GM21576 (cell line): ENCODE results near the gene HAGHL.
A peak's percentile ranks its signal among the peaks of the same experiment; 100 is the strongest.
"Not testable (repeated sequence)": the region's sequence is repeated elsewhere in the genome, so short reads cannot be mapped to it uniquely, and the experiment has no call there.

ENCODE experiments used
- ATAC-seq: cut with Tn5 transposase; IDR thresholded peaks from one replicate; pipeline ENCODE4 v1.9.1; 2021; ENCODE audit warnings: mild to moderate bottlenecking, moderate library complexity; ENCODE audit not compliant: unreplicated experiment

The HAGHL gene

GRCh38 chr16:732332-732731 lies 5.4 kb downstream of the HAGHL start:
- ATAC-seq, result no peak

GRCh38 chr16:732936-733335 lies 6.0 kb downstream of the HAGHL start:
- ATAC-seq, result no peak

GRCh38 chr16:733382-734207 lies 6.7 kb downstream of the HAGHL start:
- no peak for ATAC-seq

GRCh38 chr16:734208-734980 lies 7.5 kb downstream of the HAGHL start:
- ATAC-seq, result no peak

- ATAC-seq, result no peak
Measured at GRCh38 chr16:734981-735881, 8.3 kb downstream of the HAGHL start.

- no peak for ATAC-seq
Measured at GRCh38 chr16:735982-736453, 9.1 kb downstream of the HAGHL start.

GRCh38 chr16:736936-737481 lies 10.1 kb downstream of the HAGHL start:
- ATAC-seq, result no peak

GRCh38 chr16:739560-740458 lies 12.9 kb downstream of the HAGHL start:
- ATAC-seq, result no peak

GRCh38 chr16:740459-740763 lies 13.5 kb downstream of the HAGHL start:
- ATAC-seq, result no peak

- peak; percentile 63 for ATAC-seq
Measured at GRCh38 chr16:740764-741505, 14.0 kb downstream of the HAGHL start, which contains the start of gene CIAO3. CIAO3 (minus strand) TSS chr16:740997; CDS start chr16:740985, 12 bp downstream.

GRCh38 chr16:741986-742629 lies 15.2 kb downstream of the HAGHL start:
- no peak for ATAC-seq

GRCh38 chr16:742894-743293 lies 16.0 kb downstream of the HAGHL start:
- ATAC-seq, result not testable (repeated sequence)

GRCh38 chr16:743794-744500 lies 17.0 kb downstream of the HAGHL start:
- ATAC-seq, result no peak

- no peak for ATAC-seq
Measured at GRCh38 chr16:745739-746138, 18.8 kb downstream of the HAGHL start.

GRCh38 chr16:746637-747036 lies 19.7 kb downstream of the HAGHL start:
- no peak for ATAC-seq

- ATAC-seq, result no peak
Measured at GRCh38 chr16:747978-748746, 21.3 kb downstream of the HAGHL start.

- ATAC-seq, result no peak
Measured at GRCh38 chr16:749010-749409, 22.1 kb downstream of the HAGHL start.
